Mesenchymal stem cell (in vitro differentiated cells and primary cell): ENCODE results near the gene LRRC28.

Source experiments
- DNase-seq: peaks from one replicate; pipeline ENCODE4 v3.0.0-alpha.2; 2013
- H2AFZ ChIP-seq: one replicate; pipeline ENCODE4 v1.6.1; 2013; ENCODE audit warnings: low read depth, mild to moderate bottlenecking, control low read depth, inconsistent platforms, low read length, moderate library complexity
- H2AK5ac ChIP-seq: 2 replicates; pipeline ENCODE4 v1.6.1; 2013; ENCODE audit warnings: low read length, moderate library complexity, mild to moderate bottlenecking, inconsistent platforms; ENCODE audit not compliant: severe bottlenecking
- H2BK120ac ChIP-seq: one replicate; pipeline ENCODE4 v1.6.1; 2013; ENCODE audit warnings: low read depth, mild to moderate bottlenecking, inconsistent platforms, low read length, moderate library complexity
- H2BK12ac ChIP-seq, 2 experiments: one replicate each; pipeline ENCODE4 v1.6.1; 2013; ENCODE audit warnings: inconsistent platforms in 2 of 2, low read length in 2 of 2, mild to moderate bottlenecking in 2 of 2, moderate library complexity in 2 of 2, control low read depth in 1 of 2
- H2BK15ac ChIP-seq: one replicate; pipeline ENCODE4 v1.6.1; 2013; ENCODE audit warnings: mild to moderate bottlenecking, low read depth, inconsistent platforms; ENCODE audit not compliant: poor library complexity, severe bottlenecking
- H2BK5ac ChIP-seq: 2 replicates; pipeline ENCODE4 v1.6.1; 2013; ENCODE audit warnings: low read depth, mild to moderate bottlenecking, low read length, control low read depth, inconsistent platforms; ENCODE audit not compliant: poor library complexity, severe bottlenecking
- H3K14ac ChIP-seq, 2 experiments: one replicate each; pipeline ENCODE4 v1.6.1; 2013; ENCODE audit warnings: inconsistent platforms in 2 of 2, low read length in 2 of 2, control low read depth in 1 of 2, mild to moderate bottlenecking in 1 of 2, moderate library complexity in 1 of 2
- H3K18ac ChIP-seq, 2 experiments: one replicate each; pipeline ENCODE4 v1.6.1; 2013; ENCODE audit warnings: inconsistent platforms in 2 of 2, low read length in 2 of 2, control low read depth in 1 of 2, low read depth in 1 of 2, mild to moderate bottlenecking in 1 of 2
- H3K23ac ChIP-seq, 2 experiments: one replicate each; pipeline ENCODE4 v1.6.1; 2013; ENCODE audit warnings: inconsistent platforms in 2 of 2, low read length in 2 of 2, mild to moderate bottlenecking in 2 of 2, moderate library complexity in 2 of 2, control low read depth in 1 of 2
- H3K27ac ChIP-seq: 2 replicates; pipeline ENCODE4 v1.5.1; 2013; ENCODE audit warnings: mild to moderate bottlenecking, moderate library complexity, low read length, control low read depth, inconsistent platforms; ENCODE audit not compliant: poor library complexity, severe bottlenecking
- H3K27me3 ChIP-seq, 2 experiments: 2 replicates each; pipeline versions ENCODE4 v1.6.1 to v1.7.0; 2013; ENCODE audit warnings: low read length in 2 of 2, mild to moderate bottlenecking in 2 of 2, moderate library complexity in 2 of 2, control low read depth in 1 of 2, inconsistent platforms in 1 of 2; ENCODE audit not compliant: control insufficient read depth in 1 of 2, insufficient read depth in 1 of 2
- H3K36me3 ChIP-seq, 2 experiments: 2 replicates each; pipeline versions ENCODE4 v1.6.1 to v1.7.0; 2013; ENCODE audit warnings: low read length in 2 of 2, control low read depth in 1 of 2, inconsistent platforms in 1 of 2, low read depth in 1 of 2, mild to moderate bottlenecking in 1 of 2; ENCODE audit not compliant: insufficient read depth in 2 of 2, control insufficient read depth in 1 of 2
- H3K4ac ChIP-seq, 2 experiments: one replicate each; pipeline ENCODE4 v1.6.1; 2013; ENCODE audit warnings: inconsistent platforms in 2 of 2, low read length in 2 of 2, mild to moderate bottlenecking in 2 of 2, moderate library complexity in 2 of 2, control low read depth in 1 of 2, low read depth in 1 of 2
- H3K4me1 ChIP-seq: 2 replicates; pipeline ENCODE4 v1.6.1; 2013; ENCODE audit warnings: low read depth, low read length, control low read depth; ENCODE audit not compliant: control insufficient read depth, insufficient read depth
- H3K4me2 ChIP-seq: 2 replicates; pipeline ENCODE4 v1.6.1; 2013; ENCODE audit warnings: low read length, mild to moderate bottlenecking, inconsistent platforms; ENCODE audit not compliant: poor library complexity, severe bottlenecking
- H3K4me3 ChIP-seq, 2 experiments: 2 replicates each; pipeline versions ENCODE4 v1.5.1 to v1.7.0; 2013; ENCODE audit warnings: low read length in 2 of 2, mild to moderate bottlenecking in 2 of 2, control low read depth in 1 of 2, low read depth in 1 of 2; ENCODE audit not compliant: insufficient read depth in 1 of 2
- H3K79me1 ChIP-seq: replicated peaks from 2 replicates; pipeline ENCODE4 v1.6.1; 2013; ENCODE audit warnings: mild to moderate bottlenecking, control low read depth, low read length, inconsistent platforms; ENCODE audit not compliant: poor library complexity, severe bottlenecking
- H3K9ac ChIP-seq: 2 replicates; pipeline ENCODE4 v1.7.0; 2013; ENCODE audit warnings: mild to moderate bottlenecking, low read length, moderate library complexity
- H3K9me3 ChIP-seq: 2 replicates; pipeline ENCODE4 v1.7.0; 2013; ENCODE audit warnings: mild to moderate bottlenecking, low read length; ENCODE audit not compliant: control insufficient read depth
- H4K8ac ChIP-seq: one replicate; pipeline ENCODE4 v1.6.1; 2013; ENCODE audit warnings: inconsistent platforms, mild to moderate bottlenecking, low read length, moderate library complexity
- H4K91ac ChIP-seq: one replicate; pipeline ENCODE4 v1.6.1; 2013; ENCODE audit warnings: mild to moderate bottlenecking, low read length, inconsistent platforms
- WGBS: methylation state at CpG from one replicate; pipeline ENCODE4 v1.1.7; 2013; ENCODE audit warnings: mixed read lengths; 5-methylcytosine and 5-hydroxymethylcytosine counted together

Gene LRRC28

GRCh38 chr15:99412626-99413025 is 161.3 kb downstream of the LRRC28 start:
- Histone ChIP-seq H2BK12ac (peak overlapping the region in 1 of 2 experiments; percentile 0), H2AFZ (no peak overlapping the region), H2BK120ac (no peak overlapping the region), H3K79me1 (no peaks in the 10 kb centered on the region), H3K9me3 (no peaks in the 10 kb centered on the region), H2BK15ac (no peak overlapping the region), H3K9ac (no peak overlapping the region), H3K4me3 (no peak overlapping the region), H2BK5ac (no peak overlapping the region), H3K4me1 (peaks cover 11% of the 10 kb centered on the region), H3K18ac (no peak overlapping the region), H4K8ac (no peak overlapping the region), H4K91ac (peak overlapping the region; percentile 53), H3K4me2 (no peak overlapping the region), H3K36me3 (no peaks in the 10 kb centered on the region), H3K4ac (no peak overlapping the region), H2AK5ac (no peak overlapping the region), H3K23ac (no peak overlapping the region), H3K14ac (no peak overlapping the region), H3K27me3 (no peaks in the 10 kb centered on the region), H3K27ac (no peak overlapping the region)
- DNase-seq, result no peak
- WGBS, result 97% methylated on average over 8 of the region's 8 CpGs

DNA sequence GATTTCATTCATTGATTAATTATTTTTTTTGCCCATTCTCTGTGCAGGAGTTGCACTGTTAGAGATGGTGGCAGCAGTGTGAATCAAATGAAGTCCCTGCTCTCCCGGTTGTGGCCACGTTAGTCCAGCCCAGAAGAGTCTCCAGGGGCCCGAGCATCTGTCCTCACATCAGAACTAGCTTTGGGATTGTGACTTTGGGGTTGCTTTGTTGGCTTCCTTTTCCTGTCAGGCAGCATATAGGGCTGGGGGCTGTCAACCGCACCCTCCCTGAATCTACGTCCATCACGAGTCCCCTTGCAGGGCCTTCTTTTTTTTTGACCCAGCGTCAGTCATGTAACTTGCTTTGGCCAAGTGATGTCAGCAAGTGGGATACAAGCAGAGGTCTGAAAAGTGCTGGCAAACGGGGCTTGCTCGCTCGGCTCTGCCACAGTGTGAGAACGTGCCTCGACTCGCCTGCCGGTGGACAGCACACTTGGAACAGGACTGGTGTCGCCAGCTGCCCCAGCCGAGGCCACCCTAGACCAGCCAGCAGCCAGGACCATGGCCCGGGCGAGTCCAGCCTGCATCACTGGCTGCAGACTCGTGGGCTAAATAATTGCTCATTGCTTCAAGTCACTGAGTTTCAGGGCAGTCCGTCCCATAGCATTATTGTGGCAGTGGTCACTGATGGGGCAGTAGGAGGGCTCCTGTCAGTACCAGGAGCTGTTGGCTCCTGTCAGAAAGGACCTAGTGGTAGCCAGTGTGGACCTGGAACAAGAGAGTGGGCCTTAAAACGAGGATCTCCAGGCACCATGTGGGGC is 162.9 kb downstream of the LRRC28 start:
- Histone ChIP-seq H2AFZ (no peak overlapping the region), H3K18ac (peak overlapping the region in 1 of 2 experiments; percentile 38), H3K27me3 (no peaks in the 10 kb centered on the region), H3K79me1 (no peaks in the 10 kb centered on the region), H3K4me3 (no peak overlapping the region), H2BK5ac (no peak overlapping the region), H3K23ac (no peak overlapping the region), H3K4me1 (peaks cover 5% of the 10 kb centered on the region), H2BK12ac (peak overlapping the region in 1 of 2 experiments; percentile 8), H2BK15ac (no peak overlapping the region), H3K9me3 (no peaks in the 10 kb centered on the region), H3K27ac (no peak overlapping the region), H3K4ac (no peak overlapping the region), H4K8ac (peak overlapping the region; percentile 19), H3K4me2 (no peak overlapping the region), H3K14ac (peak overlapping the region in 1 of 2 experiments; percentile 76), H4K91ac (peak overlapping the region; percentile 37), H3K9ac (no peak overlapping the region), H3K36me3 (no peaks in the 10 kb centered on the region), H2BK120ac (no peak overlapping the region), H2AK5ac (no peak overlapping the region)
- DNase-seq, result no peak
- 90% methylated on average over 21 of the region's 21 CpGs for WGBS

GRCh38 chr15:99414755-99415731 is 163.8 kb downstream of the LRRC28 start:
- H3K9me3 ChIP-seq, result no peaks in the 10 kb centered on the region
- no peaks in the 10 kb centered on the region for H3K79me1 ChIP-seq
- H2AK5ac ChIP-seq, result no peak overlapping the region
- H4K8ac ChIP-seq, result no peak overlapping the region
- no peak overlapping the region for H3K18ac ChIP-seq
- H3K9ac ChIP-seq, result no peak overlapping the region
- H2BK5ac ChIP-seq, result no peak overlapping the region
- H3K23ac ChIP-seq, result no peak overlapping the region
- H4K91ac ChIP-seq, result peak overlapping the region; percentile 37
- peaks cover 2% of the 10 kb centered on the region for H3K4me1 ChIP-seq
- no peak overlapping the region for H2BK15ac ChIP-seq
- 95% methylated on average over 20 of the region's 25 CpGs for whole genome bisulfite sequencing
- H2BK12ac ChIP-seq, result peak overlapping the region in 1 of 2 experiments; percentile 45
- no peak overlapping the region for H3K27ac ChIP-seq
- no peak overlapping the region for H2AFZ ChIP-seq
- H3K27me3 ChIP-seq, result no peaks in the 10 kb centered on the region
- H3K14ac ChIP-seq, result peak overlapping the region in 1 of 2 experiments; percentile 76
- H2BK120ac ChIP-seq, result no peak overlapping the region
- no peak for DNase-seq
- H3K36me3 ChIP-seq, result no peaks in the 10 kb centered on the region
- no peak overlapping the region for H3K4ac ChIP-seq
- no peak overlapping the region for H3K4me2 ChIP-seq
- H3K4me3 ChIP-seq, result no peak overlapping the region
